Keratinocyte (primary cell): ENCODE data around the gene SENP7.

Experiments used
- CTCF ChIP-seq, 3 experiments: IDR thresholded peaks in 1 of 3; conservative IDR thresholded peaks in 1 of 3; optimal IDR thresholded peaks in 1 of 3; 2 replicates in 2 of 3; 3 replicates in 1 of 3; pipeline versions ENCODE3 to v1.5.1; 2011; ENCODE audit warnings: low read length in 3 of 3, mild to moderate bottlenecking in 3 of 3, moderate library complexity in 2 of 3, control low read depth in 1 of 3, inconsistent platforms in 1 of 3; ENCODE audit not compliant: insufficient read depth in 2 of 3; ENCODE audit errors: extremely low read depth in 1 of 3
- EZH2 ChIP-seq: IDR thresholded peaks from one replicate; pipeline ENCODE4 v1.6.1; 2012; ENCODE audit warnings: inconsistent platforms, mild to moderate bottlenecking, low read length, moderate library complexity

- TF ChIP-seq CTCF (optimal IDR thresholded peaks at IDR 0.05 in 1 of 3, IDR thresholded peaks at IDR 0.05 in 1 of 3, conservative IDR thresholded peaks at IDR 0.05 in 1 of 3; ENCODE audit: extremely low read depth in 1 of 3, insufficient read depth in 2 of 3, low read length in 3 of 3) (peak in 1 of 3 experiments; percentile 25), EZH2 (no peak)
Observed at GRCh38 chr3:101495552-101495951, 17.5 kb downstream of the SENP7 start.
